Nephron progenitor cell (in vitro differentiated cells): ENCODE measurements around the gene SNX20.

Experiments used
- DNase-seq: peaks from one replicate; pipeline ENCODE4 v3.0.0; 2021
- H3K27ac Mint-ChIP-seq: 2 replicates; pipeline ENCODE4 v1.8.0; 2021; ENCODE audit warnings: mild to moderate bottlenecking, moderate library complexity, mixed read lengths
- H3K27me3 Mint-ChIP-seq: 2 replicates; pipeline ENCODE4 v1.8.0; 2021; ENCODE audit warnings: mild to moderate bottlenecking, low read depth, mixed read lengths; ENCODE audit not compliant: poor library complexity
- H3K36me3 Mint-ChIP-seq: 2 replicates; pipeline ENCODE4 v1.8.0; 2021; ENCODE audit warnings: low read depth, mixed read lengths
- H3K4me1 Mint-ChIP-seq: 2 replicates; pipeline ENCODE4 v1.8.0; 2021; ENCODE audit warnings: mixed read lengths
- H3K4me3 Mint-ChIP-seq: 2 replicates; pipeline ENCODE4 v1.8.0; 2021; ENCODE audit warnings: mild to moderate bottlenecking, moderate library complexity, mixed read lengths
- H3K9me3 Mint-ChIP-seq: 2 replicates; pipeline ENCODE4 v1.8.0; 2021; ENCODE audit warnings: mild to moderate bottlenecking, moderate library complexity, mixed read lengths
- TF ChIP-seq, protein P1 (sequence below): fragments of 200-600 bp; sonication (generic); IDR thresholded peaks from 2 replicates; pipeline ENCODE4 v1.5.0; 2021; ENCODE audit warnings: antibody characterized with exemption

SNX20 gene

DNA sequence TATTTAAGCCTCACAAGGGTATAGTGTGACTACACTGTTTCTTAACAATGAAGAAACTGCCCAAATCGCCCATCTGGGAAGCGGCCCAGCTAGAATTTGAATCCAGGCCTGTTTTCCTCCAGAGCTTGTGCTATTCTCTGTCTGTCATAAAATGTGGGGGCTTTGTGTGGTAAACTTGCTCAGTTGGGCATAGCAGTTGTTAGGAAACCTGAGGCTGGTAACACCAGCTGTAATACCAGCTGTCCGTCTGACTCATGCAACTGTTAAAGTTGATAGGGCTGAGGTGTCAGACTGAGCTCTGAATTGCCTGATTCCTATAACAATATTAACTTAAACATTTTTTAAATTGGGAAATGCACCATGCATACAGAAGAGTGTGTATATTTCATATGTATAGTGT is 21.6 kb upstream of the SNX20 start:
- H3K27ac Mint-ChIP-seq = no peak overlapping the region
- peaks cover 38% of the 10 kb centered on the region for H3K9me3 Mint-ChIP-seq
- DNase-seq = no peak
- TF ChIP-seq, protein P1, sequence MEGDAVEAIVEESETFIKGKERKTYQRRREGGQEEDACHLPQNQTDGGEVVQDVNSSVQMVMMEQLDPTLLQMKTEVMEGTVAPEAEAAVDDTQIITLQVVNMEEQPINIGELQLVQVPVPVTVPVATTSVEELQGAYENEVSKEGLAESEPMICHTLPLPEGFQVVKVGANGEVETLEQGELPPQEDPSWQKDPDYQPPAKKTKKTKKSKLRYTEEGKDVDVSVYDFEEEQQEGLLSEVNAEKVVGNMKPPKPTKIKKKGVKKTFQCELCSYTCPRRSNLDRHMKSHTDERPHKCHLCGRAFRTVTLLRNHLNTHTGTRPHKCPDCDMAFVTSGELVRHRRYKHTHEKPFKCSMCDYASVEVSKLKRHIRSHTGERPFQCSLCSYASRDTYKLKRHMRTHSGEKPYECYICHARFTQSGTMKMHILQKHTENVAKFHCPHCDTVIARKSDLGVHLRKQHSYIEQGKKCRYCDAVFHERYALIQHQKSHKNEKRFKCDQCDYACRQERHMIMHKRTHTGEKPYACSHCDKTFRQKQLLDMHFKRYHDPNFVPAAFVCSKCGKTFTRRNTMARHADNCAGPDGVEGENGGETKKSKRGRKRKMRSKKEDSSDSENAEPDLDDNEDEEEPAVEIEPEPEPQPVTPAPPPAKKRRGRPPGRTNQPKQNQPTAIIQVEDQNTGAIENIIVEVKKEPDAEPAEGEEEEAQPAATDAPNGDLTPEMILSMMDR = no peak
- H3K36me3 Mint-ChIP-seq = peaks cover 18% of the 10 kb centered on the region
- H3K4me1 Mint-ChIP-seq = peaks cover 14% of the 10 kb centered on the region
- H3K27me3 Mint-ChIP-seq = peaks cover 15% of the 10 kb centered on the region
- H3K4me3 Mint-ChIP-seq = no peak overlapping the region

DNA sequence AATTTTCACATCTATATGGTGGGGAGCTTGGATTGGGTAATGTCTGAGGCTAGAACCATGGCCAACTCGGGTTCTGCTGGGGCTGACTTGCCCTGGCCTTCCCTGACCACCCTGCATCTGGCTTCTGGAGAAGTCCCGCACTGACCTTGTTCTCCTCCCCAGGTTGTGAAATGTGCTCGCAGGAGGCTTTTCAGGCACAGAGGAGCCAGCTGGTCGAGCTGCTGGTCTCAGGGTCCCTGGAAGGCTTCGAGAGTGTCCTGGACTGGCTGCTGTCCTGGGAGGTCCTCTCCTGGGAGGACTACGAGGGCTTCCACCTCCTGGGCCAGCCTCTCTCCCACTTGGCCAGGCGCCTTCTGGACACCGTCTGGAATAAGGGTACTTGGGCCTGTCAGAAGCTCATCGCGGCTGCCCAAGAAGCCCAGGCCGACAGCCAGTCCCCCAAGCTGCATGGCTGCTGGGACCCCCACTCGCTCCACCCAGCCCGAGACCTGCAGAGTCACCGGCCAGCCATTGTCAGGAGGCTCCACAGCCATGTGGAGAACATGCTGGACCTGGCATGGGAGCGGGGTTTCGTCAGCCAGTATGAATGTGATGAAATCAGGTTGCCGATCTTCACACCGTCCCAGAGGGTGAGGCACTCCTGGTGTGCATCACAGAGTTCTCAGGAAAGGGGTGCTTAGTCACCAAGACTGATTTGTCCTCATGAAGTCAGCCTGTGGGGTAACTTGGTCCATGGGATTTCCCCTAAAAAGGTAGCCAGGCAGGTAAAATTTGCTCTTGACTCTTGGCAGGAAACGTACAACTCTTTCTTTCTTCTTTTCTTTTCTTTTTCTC is 18.4 kb upstream of the SNX20 start:
- TF ChIP-seq, protein P1 = no peak
- no peak for DNase-seq
- peaks cover 8% of the 10 kb centered on the region for H3K27me3 Mint-ChIP-seq
- peaks cover 33% of the 10 kb centered on the region for H3K4me1 Mint-ChIP-seq
- no peak overlapping the region for H3K27ac Mint-ChIP-seq
- H3K4me3 Mint-ChIP-seq = no peak overlapping the region
- H3K9me3 Mint-ChIP-seq = peaks cover 24% of the 10 kb centered on the region
- H3K36me3 Mint-ChIP-seq = peaks cover 9% of the 10 kb centered on the region

- H3K4me1 Mint-ChIP-seq = peaks cover 33% of the 10 kb centered on the region
- H3K36me3 Mint-ChIP-seq = no peaks in the 10 kb centered on the region
- H3K27ac Mint-ChIP-seq = peak overlapping the region; percentile 18
Observed at GRCh38 chr16:50697881-50698767, 17.0 kb upstream of the SNX20 start.

GRCh38 chr16:50697421-50697715 is 16.3 kb upstream of the SNX20 start:
- Mint-ChIP-seq H3K27me3 (peaks cover 21% of the 10 kb centered on the region), H3K36me3 (no peaks in the 10 kb centered on the region), H3K9me3 (peaks cover 4% of the 10 kb centered on the region), H3K27ac (no peak overlapping the region), H3K4me1 (peaks cover 41% of the 10 kb centered on the region), H3K4me3 (no peak overlapping the region)
- TF ChIP-seq, protein P1 = no peak
- no peak for DNase-seq

More at GRCh38 chr16:50697881-50698767, 17.0 kb upstream of the SNX20 start:
- DNase-seq = no peak
- Mint-ChIP-seq H3K4me3 (no peak overlapping the region), H3K27me3 (peaks cover 19% of the 10 kb centered on the region), H3K9me3 (peaks cover 9% of the 10 kb centered on the region)
- TF ChIP-seq, protein P1 = no peak

DNA sequence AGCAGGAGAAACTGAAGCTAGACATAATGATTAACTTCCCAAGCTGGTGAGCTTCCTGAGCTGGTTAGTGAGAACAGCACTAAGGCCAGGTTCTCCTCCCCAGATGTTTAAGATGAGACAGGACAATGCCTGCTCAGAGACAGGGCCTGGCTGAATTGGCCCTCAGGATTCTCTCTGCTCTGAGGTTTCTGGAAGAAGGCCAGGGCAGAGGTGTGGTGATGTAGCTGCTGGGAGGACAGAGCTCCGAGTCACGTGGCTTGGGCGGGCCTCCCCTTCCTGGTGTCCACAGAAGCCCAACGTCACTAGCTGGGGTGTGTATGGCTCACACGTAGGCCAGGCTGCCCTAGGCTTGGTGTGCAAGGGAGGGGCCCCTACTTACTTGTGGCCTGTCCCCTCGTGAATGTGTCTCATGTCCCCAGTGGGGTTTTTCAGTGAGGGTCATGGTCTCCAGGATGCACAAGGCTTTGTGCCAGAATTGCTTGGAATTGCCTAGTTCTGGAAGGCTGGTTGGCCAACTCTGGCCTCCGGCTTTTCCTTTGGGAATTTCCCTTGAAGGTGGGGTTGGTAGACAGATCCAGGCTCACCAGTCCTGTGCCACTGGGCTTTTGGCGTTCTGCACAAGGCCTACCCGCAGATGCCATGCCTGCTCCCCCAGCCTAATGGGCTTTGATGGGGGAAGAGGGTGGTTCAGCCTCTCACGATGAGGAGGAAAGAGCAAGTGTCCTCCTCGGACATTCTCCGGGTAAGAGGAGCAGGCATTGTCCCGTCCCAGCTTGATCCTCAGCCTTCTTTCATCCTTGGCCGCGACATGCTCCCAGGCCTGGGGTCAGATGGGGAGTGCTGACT is 15.7 kb upstream of the SNX20 start:
- TF ChIP-seq, protein P1 = no peak

More for the DNA sequence above, 15.7 kb upstream of the SNX20 start:
- no peak for DNase-seq
- Mint-ChIP-seq H3K27me3 (peaks cover 21% of the 10 kb centered on the region), H3K27ac (no peak overlapping the region), H3K4me3 (no peak overlapping the region), H3K36me3 (no peaks in the 10 kb centered on the region), H3K9me3 (peaks cover 4% of the 10 kb centered on the region), H3K4me1 (peaks cover 43% of the 10 kb centered on the region)
